B cell (primary cell): ENCODE measurements around the gene S100PBP. TPM values are rescaled to one million over a fixed set of nuclear protein-coding genes. Genes with fewer than 3 reads are reported as not detected.

Experiments used
- ATAC-seq: fragments of 200-7000 bp; cut with Tn5 transposase; one replicate; pipeline ENCODE4 v1.10.0; 2021; ENCODE audit warnings: low read depth, mild to moderate bottlenecking, moderate number of reproducible peaks, moderate library complexity
- CTCF ChIA-PET: fragments of 350-600 bp; sonication (Branson Sonifier 250); formaldehyde crosslinking; loops from one replicate; lab custom pipeline; 2021; ENCODE audit warnings: antibody characterized with exemption, inconsistent platforms; lab: Charles Lee
- POLR2A ChIA-PET: fragments of 350-600 bp; sonication (Branson Sonifier 250); formaldehyde crosslinking; loops from one replicate; lab custom pipeline; 2021; ENCODE audit warnings: antibody characterized with exemption; lab: Charles Lee
- DNase-seq: peaks from one replicate; pipeline ENCODE4 v3.0.0; 2013
- H2AFZ ChIP-seq: 2 replicates; pipeline ENCODE4 v1.6.1; 2012; ENCODE audit warnings: mild to moderate bottlenecking, low read depth, low read length; ENCODE audit not compliant: insufficient read depth, poor library complexity, severe bottlenecking
- H3K27ac ChIP-seq, 2 donors: 1 replicate in 1 of 2; 2 replicates in 1 of 2; pipeline ENCODE4 v1.5.1; 2012 to 2013; ENCODE audit warnings: low read length in 2 of 2, mild to moderate bottlenecking in 2 of 2, moderate library complexity in 1 of 2
- H3K27me3 ChIP-seq, 4 experiments: fragments of 200-600 bp in 1 of 4; sonication (generic) in 1 of 4; replicated peaks in 1 of 4; 1 replicate in 2 of 4; 2 replicates in 2 of 4; pipeline versions ENCODE4 v1.6.1 to v1.7.0; 2013 to 2016; ENCODE audit warnings: low read length in 3 of 4, mild to moderate bottlenecking in 2 of 4, mixed read lengths in 1 of 4, moderate library complexity in 1 of 4; ENCODE audit not compliant: insufficient read depth in 4 of 4, control insufficient read depth in 3 of 4; ENCODE audit errors: control extremely low read depth in 1 of 4
- H3K36me3 ChIP-seq, 2 experiments: replicated peaks in 1 of 2; 1 replicate in 1 of 2; 2 replicates in 1 of 2; pipeline versions ENCODE4 v1.6.1 to v1.7.1; 2013; ENCODE audit warnings: low read length in 1 of 2; ENCODE audit not compliant: insufficient read depth in 2 of 2, control insufficient read depth in 1 of 2; ENCODE audit errors: control extremely low read depth in 1 of 2, extremely low read depth in 1 of 2
- H3K4me1 ChIP-seq, 2 donors: fragments of 200-600 bp in 1 of 2; sonication (generic) in 1 of 2; 1 replicate in 1 of 2; 2 replicates in 1 of 2; pipeline versions ENCODE4 v1.5.1 to v1.6.1; 2013 to 2017; ENCODE audit warnings: low read length in 2 of 2; ENCODE audit not compliant: control insufficient read depth in 2 of 2, insufficient read depth in 2 of 2
- H3K4me2 ChIP-seq: replicated peaks from 2 replicates; pipeline ENCODE3; 2012; ENCODE audit warnings: mild to moderate bottlenecking, low read depth, low read length; ENCODE audit not compliant: poor library complexity, severe bottlenecking
- H3K4me3 ChIP-seq, 5 experiments: fragments of 200-600 bp in 1 of 5; sonication (generic) in 1 of 5; 1 replicate in 3 of 5; 2 replicates in 2 of 5; pipeline versions ENCODE4 v1.5.1 to v1.7.0; 2011 to 2016; ENCODE audit warnings: low read length in 4 of 5, mild to moderate bottlenecking in 4 of 5, low read depth in 2 of 5, control low read depth in 1 of 5, moderate library complexity in 1 of 5; ENCODE audit not compliant: insufficient read depth in 1 of 5; ENCODE audit errors: control extremely low read depth in 1 of 5, extremely low read depth in 1 of 5
- H3K79me2 ChIP-seq: fragments of 200-600 bp; sonication (generic); one replicate; pipeline ENCODE4 v1.6.0; 2016; ENCODE audit warnings: low read length; ENCODE audit not compliant: control insufficient read depth, insufficient read depth
- H3K9ac ChIP-seq: fragments of 200-600 bp; sonication (generic); 2 replicates; pipeline ENCODE4 v1.6.1; 2017; ENCODE audit warnings: mild to moderate bottlenecking, low read length, moderate library complexity
- H3K9me3 ChIP-seq, 3 donors: one replicate each; pipeline versions ENCODE4 v1.6.1 to v1.7.1; 2013; ENCODE audit warnings: low read length in 2 of 3; ENCODE audit not compliant: control insufficient read depth in 2 of 3, insufficient read depth in 1 of 3; ENCODE audit errors: control extremely low read depth in 1 of 3
- H4K20me1 ChIP-seq: 2 replicates; pipeline ENCODE4 v1.6.0; 2012; ENCODE audit warnings: mild to moderate bottlenecking, low read length; ENCODE audit not compliant: insufficient read depth, control insufficient read depth, poor library complexity, severe bottlenecking
- H3K27ac Mint-ChIP-seq: one replicate; pipeline ENCODE4 v1.8.0; 2021; ENCODE audit warnings: mixed read lengths
- H3K27me3 Mint-ChIP-seq: one replicate; pipeline ENCODE4 v1.8.0; 2021; ENCODE audit warnings: mixed read lengths
- H3K4me1 Mint-ChIP-seq: one replicate; pipeline ENCODE4 v1.8.0; 2021; ENCODE audit warnings: mixed read lengths
- H3K4me3 Mint-ChIP-seq: one replicate; pipeline ENCODE4 v1.8.0; 2021; ENCODE audit warnings: mixed read lengths
- H3K9me3 Mint-ChIP-seq: one replicate; pipeline ENCODE4 v1.8.0; 2022; ENCODE audit warnings: mixed read lengths; ENCODE audit not compliant: insufficient read depth
- CTCF ChIP-seq: fragments of 200-600 bp; IDR thresholded peaks from one replicate; pipeline ENCODE4 v1.8.0; 2022; ENCODE audit warnings: antibody characterized with exemption, mild to moderate bottlenecking
- EZH2 ChIP-seq: IDR thresholded peaks from 2 replicates; pipeline ENCODE4 v1.6.1; 2012; ENCODE audit warnings: borderline replicate concordance, low read depth, mild to moderate bottlenecking, moderate library complexity, low read length; ENCODE audit not compliant: insufficient read depth, poor library complexity, severe bottlenecking
- WGBS: methylation state at CpG from one replicate; pipeline ENCODE4 v1.1.5; 2013; ENCODE audit warnings: missing lambda C conversion rate; ENCODE audit not compliant: insufficient coverage; 5-methylcytosine and 5-hydroxymethylcytosine counted together
- intact Hi-C: fragments of 100-400 bp; cut with micrococcal nuclease; formaldehyde crosslinking; loops from one replicate; pipeline ENCODE4 v1.10.0; 2022
- polyA plus RNA-seq: library from polyadenylated mRNA; depleted of rRNA; stranded (reverse); fragments of >200 nt; gene quantifications from 2 replicates; pipeline ENCODE4 v1.2.3, GENCODE V29; 2012
- total RNA-seq, 2 donors: library from RNA; stranded (reverse); fragments of 120-200 nt in 1 of 2; gene quantifications; 1 replicate in 1 of 2; 2 replicates in 1 of 2; pipeline versions ENCODE4 v1.2.3 to v1.2.4, GENCODE V29; 2013 to 2022

The S100PBP gene
- total and polyA plus RNA-seq, 2 donors (not counting 1 experiment from before 2014, with no cell fraction given): 32.5 to 94.1 TPM

DNA sequence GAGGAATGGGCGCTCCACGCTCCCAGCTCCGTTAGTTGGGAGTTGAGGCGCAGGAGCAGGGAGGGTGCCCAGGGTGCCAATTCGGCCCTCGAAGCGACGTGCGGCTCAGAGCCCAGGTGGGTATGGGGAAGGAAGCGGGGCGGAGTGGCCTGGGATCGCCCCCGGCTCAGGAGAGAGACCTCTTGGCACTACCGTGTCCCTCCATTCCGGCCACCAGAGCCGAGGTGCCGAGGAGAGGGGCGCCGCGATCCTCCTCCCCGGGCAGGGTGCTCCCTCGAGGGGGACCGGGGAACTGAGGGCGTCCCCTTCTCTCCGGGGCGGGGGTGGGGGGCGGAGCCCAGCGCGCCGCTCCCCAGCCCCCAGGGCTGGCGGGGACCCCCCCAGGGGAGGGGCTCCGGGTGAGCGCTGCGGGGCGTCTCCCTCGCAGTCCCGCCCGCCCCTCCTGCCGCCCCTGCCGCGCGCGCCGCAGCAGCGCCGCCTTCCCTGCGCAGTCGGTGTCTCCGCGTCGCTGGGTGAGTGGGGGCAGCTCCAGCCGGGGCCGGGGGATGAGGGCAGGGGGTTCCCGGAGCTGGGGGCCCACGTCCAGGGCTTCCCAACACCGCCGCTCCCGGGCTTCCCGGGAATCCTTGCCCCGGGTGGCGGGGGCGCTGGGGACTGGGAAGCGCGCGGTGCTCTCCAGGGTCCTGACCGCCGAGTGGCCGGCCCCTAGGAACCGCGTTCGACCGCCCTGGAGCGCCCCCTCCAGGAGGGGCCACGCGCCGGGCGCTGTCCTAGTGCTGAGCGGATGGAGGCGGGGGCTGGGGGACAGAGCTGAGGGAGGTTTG is 68.8 kb downstream of the S100PBP start, which contains the start of gene HPCA:
HPCA (plus strand) TSS at position 488 of the 824 bp plus-strand sequence. CDS start 2,408 bp downstream, outside the sequence.
- Histone ChIP-seq H3K9ac (no peak within 1 kb of the TSS), H3K9me3 (peaks cover 0 to 8% (median 0%) of the 10 kb centered on the region in 3 donors), H3K27me3 (peaks cover 0 to 68% (median 26%) of the 10 kb centered on the region in 4 experiments), H4K20me1 (no peaks in the 10 kb centered on the region), H3K27ac (no peak within 1 kb of the TSS), H3K4me3 (no peak within 1 kb of the TSS), H3K36me3 (no peaks in the 10 kb centered on the region), H3K4me1 (peaks cover 3 to 6% of the 10 kb centered on the region in 2 donors), H3K4me2 (peak within 1 kb of the TSS; percentile 38), H3K79me2 (no peaks in the 10 kb centered on the region), H2AFZ (no peak within 1 kb of the TSS)
- ChIA-PET POLR2A (no interaction called here), CTCF (interaction anchor here (2.5 kb wide), 1 partner anchor 10 kb away, joined by 8 read pairs; no protein-coding TSS in a partner anchor)
- no peak for TF ChIP-seq EZH2
- peak; percentile 31 for TF ChIP-seq CTCF
- peak within 1 kb of the TSS; percentile 33 for H3K4me3 Mint-ChIP-seq
- peaks cover 61% of the 10 kb centered on the region for H3K27me3 Mint-ChIP-seq
- 5% methylated on average over 65 of the region's 79 CpGs for WGBS
- ATAC-seq (peak; percentile 39), DNase-seq (peak; percentile 46)
- no peaks in the 10 kb centered on the region for H3K9me3 Mint-ChIP-seq
- peaks cover 10% of the 10 kb centered on the region for H3K4me1 Mint-ChIP-seq
- no peak within 1 kb of the TSS for H3K27ac Mint-ChIP-seq
- intact Hi-C loops: no loop called here
